Esophagus squamous epithelium (tissue), 4 donors: ENCODE measurements around the gene C6orf62.

Experiments
- CTCF ChIP-seq, 6 experiments: fragments of 450-650 bp in 4 of 6; fragments of 200-600 bp in 2 of 6; sonication (generic) in 2 of 6; IDR thresholded peaks; one replicate each; pipeline ENCODE4 v1.5.1; 2016 to 2019; ENCODE audit warnings: antibody characterized with exemption in 6 of 6, mild to moderate bottlenecking in 4 of 6, moderate library complexity in 4 of 6
- POLR2A ChIP-seq, 4 donors: fragments of 450-650 bp; IDR thresholded peaks; one replicate each; pipeline ENCODE4 v1.6.1; 2017; ENCODE audit warnings: antibody characterized with exemption in 4 of 4, mild to moderate bottlenecking in 4 of 4, moderate library complexity in 3 of 4

DNA sequence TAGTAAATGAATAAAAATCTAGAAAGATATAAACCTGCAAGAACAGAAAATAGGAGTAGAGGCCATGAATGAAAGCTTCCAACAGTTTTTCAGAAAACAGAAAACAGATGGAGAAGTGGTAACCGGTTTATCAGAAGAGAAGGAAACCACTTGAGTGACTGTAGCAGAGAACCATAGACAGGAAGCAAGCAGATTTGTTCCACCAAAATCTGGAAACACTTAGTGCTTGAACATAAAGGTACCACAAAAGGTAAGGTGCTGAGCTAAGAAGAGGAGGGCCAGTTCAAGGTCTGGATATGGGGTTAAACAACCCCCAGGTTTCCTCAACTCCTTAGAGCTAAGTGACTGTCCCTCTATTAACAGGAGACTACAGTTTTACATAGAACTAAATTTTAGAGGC, 63.7 kb downstream of the C6orf62 start:
- TF ChIP-seq CTCF (IDR thresholded peaks at IDR 0.05): no peak
- TF ChIP-seq POLR2A (IDR thresholded peaks at IDR 0.05): no peak
